A673 (cell line): Measurements from ENCODE around the gene LATS2.

Source experiments
- EZH2 ChIP-seq: fragments of 200-600 bp; sonication (generic); IDR thresholded peaks from 2 replicates; pipeline ENCODE4 v1.6.1; 2017; ENCODE audit warnings: borderline replicate concordance, low read depth, mild to moderate bottlenecking, mixed read lengths, antibody characterized with exemption, low read length; ENCODE audit not compliant: poor library complexity, severe bottlenecking
- TF ChIP-seq, protein P1 (sequence below): fragments of 300-800, 200-600 bp; sonication (generic); conservative IDR thresholded peaks from 2 replicates; pipeline ENCODE4 v1.5.1; 2017; ENCODE audit warnings: low read depth, mild to moderate bottlenecking, antibody characterized with exemption, low read length, moderate library complexity, mixed read lengths

DNA sequence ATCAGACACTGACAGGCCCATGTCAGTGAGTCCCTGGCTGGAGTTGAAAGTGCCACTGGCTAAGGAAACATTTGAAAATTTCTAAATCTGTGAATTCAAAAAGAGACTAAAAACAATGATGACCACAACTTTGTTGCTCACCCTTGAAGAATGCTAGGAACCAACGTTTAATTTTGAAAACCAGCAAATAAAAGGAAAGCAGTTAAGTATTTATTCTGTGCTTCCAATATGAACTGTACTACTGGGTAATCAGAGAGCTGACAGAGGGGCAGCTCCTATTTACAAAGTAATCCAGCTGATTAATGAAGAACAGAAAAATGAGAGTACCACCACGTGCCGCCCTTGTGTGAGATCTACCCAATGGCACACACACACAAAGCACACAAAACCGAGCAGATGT, 44.7 kb upstream of the LATS2 start:
- TF ChIP-seq, protein P1, sequence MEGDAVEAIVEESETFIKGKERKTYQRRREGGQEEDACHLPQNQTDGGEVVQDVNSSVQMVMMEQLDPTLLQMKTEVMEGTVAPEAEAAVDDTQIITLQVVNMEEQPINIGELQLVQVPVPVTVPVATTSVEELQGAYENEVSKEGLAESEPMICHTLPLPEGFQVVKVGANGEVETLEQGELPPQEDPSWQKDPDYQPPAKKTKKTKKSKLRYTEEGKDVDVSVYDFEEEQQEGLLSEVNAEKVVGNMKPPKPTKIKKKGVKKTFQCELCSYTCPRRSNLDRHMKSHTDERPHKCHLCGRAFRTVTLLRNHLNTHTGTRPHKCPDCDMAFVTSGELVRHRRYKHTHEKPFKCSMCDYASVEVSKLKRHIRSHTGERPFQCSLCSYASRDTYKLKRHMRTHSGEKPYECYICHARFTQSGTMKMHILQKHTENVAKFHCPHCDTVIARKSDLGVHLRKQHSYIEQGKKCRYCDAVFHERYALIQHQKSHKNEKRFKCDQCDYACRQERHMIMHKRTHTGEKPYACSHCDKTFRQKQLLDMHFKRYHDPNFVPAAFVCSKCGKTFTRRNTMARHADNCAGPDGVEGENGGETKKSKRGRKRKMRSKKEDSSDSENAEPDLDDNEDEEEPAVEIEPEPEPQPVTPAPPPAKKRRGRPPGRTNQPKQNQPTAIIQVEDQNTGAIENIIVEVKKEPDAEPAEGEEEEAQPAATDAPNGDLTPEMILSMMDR: no peak
- TF ChIP-seq EZH2: no peak
